ENCODE data around the gene ST6GALNAC2.

Gene ST6GALNAC2

GRCh38 chr17:76601065-76601464, 15.4 kb upstream of the ST6GALNAC2 start:
- in situ Hi-C loops (cut with HindIII; ENCODE audit: low sequenced_read_pairs), result no loop called here

- in situ Hi-C loops (cut with HindIII; ENCODE audit: low sequenced_read_pairs), result no loop called here
These were observed 14.2 kb upstream of the ST6GALNAC2 start for GRCh38 chr17:76599694-76600460.

GRCh38 chr17:76598004-76598439, 12.4 kb upstream of the ST6GALNAC2 start:
- in situ Hi-C loops (cut with HindIII; ENCODE audit: low sequenced_read_pairs), result no loop called here

- in situ Hi-C loops (cut with HindIII; ENCODE audit: low sequenced_read_pairs), result no loop called here
These were observed 11.7 kb upstream of the ST6GALNAC2 start for GRCh38 chr17:76597156-76598003.

GRCh38 chr17:76594690-76595089, 9.0 kb upstream of the ST6GALNAC2 start:
- in situ Hi-C loops (cut with HindIII; ENCODE audit: low sequenced_read_pairs), result no loop called here

GRCh38 chr17:76593959-76594358, 8.3 kb upstream of the ST6GALNAC2 start:
- in situ Hi-C loops (cut with HindIII; ENCODE audit: low sequenced_read_pairs), result no loop called here

GRCh38 chr17:76593384-76593826, 7.7 kb upstream of the ST6GALNAC2 start:
- in situ Hi-C loops (cut with HindIII; ENCODE audit: low sequenced_read_pairs), result no loop called here

- in situ Hi-C loops (cut with HindIII; ENCODE audit: low sequenced_read_pairs), result no loop called here
These were observed 2.5 kb upstream of the ST6GALNAC2 start for GRCh38 chr17:76588182-76588581.

- in situ Hi-C loops (cut with HindIII; ENCODE audit: low sequenced_read_pairs), result no loop called here
These were observed 1.3 kb upstream of the ST6GALNAC2 start for GRCh38 chr17:76586741-76587487.

- in situ Hi-C loops (cut with HindIII; ENCODE audit: low sequenced_read_pairs), result no loop called here
These were observed 519 bp downstream of the ST6GALNAC2 start for GRCh38 chr17:76585033-76585648.

GRCh38 chr17:76584427-76585032, 1.1 kb downstream of the ST6GALNAC2 start:
- in situ Hi-C loops (cut with HindIII; ENCODE audit: low sequenced_read_pairs), result no loop called here

- in situ Hi-C loops (cut with HindIII; ENCODE audit: low sequenced_read_pairs), result no loop called here
These were observed 3.0 kb downstream of the ST6GALNAC2 start for GRCh38 chr17:76582660-76583059.

- in situ Hi-C loops (cut with HindIII; ENCODE audit: low sequenced_read_pairs), result no loop called here
These were observed 4.1 kb downstream of the ST6GALNAC2 start for GRCh38 chr17:76581515-76581914.

- in situ Hi-C loops (cut with HindIII; ENCODE audit: low sequenced_read_pairs), result loop anchor here (10.0 kb wide), 2 partner anchors 66 to 136 kb away; partner anchors contain the start of genes MXRA7 and ST6GALNAC1
These were observed 6.4 kb downstream of the ST6GALNAC2 start for GRCh38 chr17:76579281-76579680.

GRCh38 chr17:76578376-76578775, 7.3 kb downstream of the ST6GALNAC2 start:
- in situ Hi-C loops (cut with HindIII; ENCODE audit: low sequenced_read_pairs), result loop anchor here (10.0 kb wide), 2 partner anchors 66 to 136 kb away; partner anchors contain the start of genes MXRA7 and ST6GALNAC1

GRCh38 chr17:76577876-76578275, 7.8 kb downstream of the ST6GALNAC2 start:
- in situ Hi-C loops (cut with HindIII; ENCODE audit: low sequenced_read_pairs), result loop anchor here (10.0 kb wide), 2 partner anchors 67 to 137 kb away; partner anchors contain the start of genes MXRA7 and ST6GALNAC1

GRCh38 chr17:76576189-76576588, 9.5 kb downstream of the ST6GALNAC2 start:
- in situ Hi-C loops (cut with HindIII; ENCODE audit: low sequenced_read_pairs), result loop anchor here (10.0 kb wide), 2 partner anchors 69 to 139 kb away; partner anchors contain the start of genes MXRA7 and ST6GALNAC1

GRCh38 chr17:76575570-76575969, 10.1 kb downstream of the ST6GALNAC2 start:
- in situ Hi-C loops (cut with HindIII; ENCODE audit: low sequenced_read_pairs), result loop anchor here (10.0 kb wide), 2 partner anchors 69 to 139 kb away; partner anchors contain the start of genes MXRA7 and ST6GALNAC1

- in situ Hi-C loops (cut with HindIII; ENCODE audit: low sequenced_read_pairs), result loop anchor here (5.0 to 10.0 kb wide), 3 partner anchors 33 to 141 kb away; partner anchors contain the start of genes MXRA7 and ST6GALNAC1
These were observed 11.5 kb downstream of the ST6GALNAC2 start for GRCh38 chr17:76574166-76574565.
